Suprapubic skin (tissue), 2 donors: ENCODE results near the gene RPN2.

Experiments
- EP300 ChIP-seq: sonication (generic); formaldehyde crosslinking; IDR thresholded peaks from one replicate; pipeline ENCODE4 v1.6.1; 2017; ENCODE audit warnings: antibody characterized with exemption
- POLR2A ChIP-seq, 2 donors: fragments of 450-650 bp; IDR thresholded peaks; one replicate each; pipeline ENCODE4 v1.6.1; 2017; ENCODE audit warnings: antibody characterized with exemption in 2 of 2, mild to moderate bottlenecking in 2 of 2, moderate library complexity in 2 of 2

GRCh38 chr20:37254114-37254878 lies 75.2 kb downstream of the RPN2 start:
- no peak for TF ChIP-seq EP300
- no peak for TF ChIP-seq POLR2A (IDR thresholded peaks at IDR 0.05)
